Small intestine (tissue), 16 donors: ENCODE results near the gene XAGE2. TPM values are rescaled to one million over a fixed set of nuclear protein-coding genes. Genes with fewer than 3 reads are reported as not detected.
"Not testable (repeated sequence)": the region's sequence is repeated elsewhere in the genome, so short reads cannot be mapped to it uniquely, and the experiment has no call there.

Experiments used
- DNase-seq, 2 donors: peaks; one replicate each; pipeline versions ENCODE4 v3.0.0 to v3.0.0-alpha.2; 2013
- FAIRE-seq: peaks from 2 replicates; lab custom pipeline; 2012; peaks lifted over from hg19 to GRCh38; lab: Jason Lieb, UNC
- H3K27ac ChIP-seq, 3 donors: one replicate each; pipeline ENCODE4 v1.5.1; 2013; ENCODE audit warnings: low read length in 2 of 3, mild to moderate bottlenecking in 2 of 3, control low read depth in 1 of 3, inconsistent platforms in 1 of 3, low read depth in 1 of 3, moderate library complexity in 1 of 3
- H3K27me3 ChIP-seq, 3 donors: one replicate each; pipeline ENCODE4 v1.6.1; 2013; ENCODE audit warnings: low read length in 3 of 3, inconsistent platforms in 1 of 3; ENCODE audit not compliant: control insufficient read depth in 3 of 3, insufficient read depth in 3 of 3
- H3K36me3 ChIP-seq, 3 donors: one replicate each; pipeline ENCODE4 v1.6.1; 2013; ENCODE audit warnings: low read length in 3 of 3, inconsistent platforms in 1 of 3, low read depth in 1 of 3, mild to moderate bottlenecking in 1 of 3, moderate library complexity in 1 of 3; ENCODE audit not compliant: control insufficient read depth in 3 of 3, insufficient read depth in 2 of 3
- H3K4me1 ChIP-seq, 3 donors: one replicate each; pipeline ENCODE4 v1.6.1; 2013; ENCODE audit warnings: low read length in 2 of 3, inconsistent platforms in 1 of 3, low read depth in 1 of 3, mild to moderate bottlenecking in 1 of 3, moderate library complexity in 1 of 3; ENCODE audit not compliant: control insufficient read depth in 3 of 3, insufficient read depth in 2 of 3
- H3K4me3 ChIP-seq, 3 donors: one replicate each; pipeline ENCODE4 v1.5.1; 2013; ENCODE audit warnings: low read length in 3 of 3, control low read depth in 1 of 3, inconsistent platforms in 1 of 3, low read depth in 1 of 3, mild to moderate bottlenecking in 1 of 3, moderate library complexity in 1 of 3
- H3K9me3 ChIP-seq, 2 donors: one replicate each; pipeline ENCODE4 v1.6.1; 2013; ENCODE audit warnings: low read depth in 1 of 2, low read length in 1 of 2; ENCODE audit not compliant: control insufficient read depth in 2 of 2, insufficient read depth in 1 of 2
- WGBS, 3 donors: extraction: QIAGEN DNeasy Blood & Tissue Kit; methylation state at CpG; one replicate each; pipeline ENCODE4 v1.1.7; 2013; 5-methylcytosine and 5-hydroxymethylcytosine counted together
- long read RNA-seq, 10 donors: transcript quantifications; one replicate each; lab custom pipeline, GENCODE V29; 2026
- polyA plus RNA-seq, 4 donors: library from polyadenylated mRNA; stranded (reverse) in 3 of 4; unstranded in 1 of 4; fragments of 200-250 nt in 3 of 4; fragments of 120-200 nt in 1 of 4; gene quantifications; one replicate each; pipeline versions ENCODE4 v1.2.1 to v1.2.3, GENCODE V29; 2013
- donor health status: healthy with polysubstance abuse.
- donor health status: control.
- donor health status: control.
- donor health status: Bipolar disorder and iron deficiency.
- donor health status: healthy.

The XAGE2 gene
- 1 to 10 TPM in 1 of 4 donors, not detected in 3; 1.6 TPM for polyA plus RNA-seq
- long read RNA-seq, donor 1, result 0 reads
- long read RNA-seq, donor 2, result 0 reads
- long read RNA-seq, donor 3, result 0 reads
- long read RNA-seq, donor 4, result 0 reads
- long read RNA-seq, donor 5, result 0 reads
- long read RNA-seq, donor 6, result 0 reads
- long read RNA-seq, donor 7, result 0 reads
- long read RNA-seq, donor 8, result 0 reads
- long read RNA-seq, donor 9, result 0 reads
- long read RNA-seq, donor 10, result 0 reads

- no peak within 1 kb of the TSS for H3K27ac ChIP-seq
- H3K36me3 ChIP-seq, result no peaks in the 10 kb centered on the region
- no peaks in the 10 kb centered on the region for H3K9me3 ChIP-seq
- WGBS, 3 donors, result 77 to 81% (median 80%) methylated on average over 19 of the region's 19 CpGs
- H3K4me1 ChIP-seq, result no peaks in the 10 kb centered on the region
- FAIRE-seq, result no peak
- DNase-seq, result no peak
- H3K4me3 ChIP-seq, result no peak within 1 kb of the TSS
- no peaks in the 10 kb centered on the region for H3K27me3 ChIP-seq
These were observed at the start of gene XAGE2 for GRCh38 chrX:52368368-52369055. TSS of gene XAGE2 (plus strand) at chrX:52369021. CDS start at chrX:52370015, 994 bp downstream.

- H3K4me1 ChIP-seq, result no peaks in the 10 kb centered on the region
- DNase-seq (no peak), FAIRE-seq (no peak)
- 63 to 81% (median 74%) methylated on average over 4 of the region's 4 CpGs for WGBS, 3 donors
- no peaks in the 10 kb centered on the region for H3K27me3 ChIP-seq
- no peak overlapping the region for H3K4me3 ChIP-seq
- H3K36me3 ChIP-seq, result no peaks in the 10 kb centered on the region
- no peaks in the 10 kb centered on the region for H3K9me3 ChIP-seq
- H3K27ac ChIP-seq, result no peak overlapping the region
These were observed 31.4 kb upstream of the XAGE2 start for GRCh38 chrX:52337410-52337809.

- Histone ChIP-seq H3K4me1 (no peaks in the 10 kb centered on the region), H3K27me3 (no peaks in the 10 kb centered on the region), H3K9me3 (no peaks in the 10 kb centered on the region), H3K27ac (no peak overlapping the region), H3K36me3 (no peaks in the 10 kb centered on the region), H3K4me3 (no peak overlapping the region)
- FAIRE-seq, result no peak
- DNase-seq, result no peak
These were observed 27.3 kb upstream of the XAGE2 start for GRCh38 chrX:52341493-52341892.

- FAIRE-seq, H3K4me1 ChIP-seq, H3K4me3 ChIP-seq, DNase-seq, H3K36me3 ChIP-seq, H3K27me3 ChIP-seq, H3K9me3 ChIP-seq, H3K27ac ChIP-seq: not testable (repeated sequence)
- 77 to 84% (median 81%) methylated on average over 6 of the region's 6 CpGs for WGBS, 3 donors
These were observed 25.7 kb upstream of the XAGE2 start for GRCh38 chrX:52343131-52343530.

- peak; percentile 26 to 57 for DNase-seq
- not testable (repeated sequence) for FAIRE-seq, H3K4me1 ChIP-seq, H3K27ac ChIP-seq, H3K9me3 ChIP-seq, H3K4me3 ChIP-seq, H3K36me3 ChIP-seq, H3K27me3 ChIP-seq
- 4 to 23% (median 12%) methylated on average over 3 to 4 of the region's 4 CpGs for WGBS, 3 donors
These were observed 23.4 kb upstream of the XAGE2 start for GRCh38 chrX:52345402-52345801.

GRCh38 chrX:52346174-52347165 lies 22.4 kb upstream of the XAGE2 start:
- Histone ChIP-seq H3K27ac (no peak overlapping the region), H3K4me1 (no peaks in the 10 kb centered on the region), H3K4me3 (no peak overlapping the region), H3K27me3 (no peaks in the 10 kb centered on the region), H3K36me3 (no peaks in the 10 kb centered on the region), H3K9me3 (no peaks in the 10 kb centered on the region)
- WGBS, 3 donors, result 58 to 83% (median 81%) methylated on average over 8 of the region's 8 CpGs
- FAIRE-seq (peak; percentile 62), DNase-seq (no peak)

GRCh38 chrX:52349681-52350080 lies 19.1 kb upstream of the XAGE2 start:
- H3K27me3 ChIP-seq, result no peaks in the 10 kb centered on the region
- H3K4me3 ChIP-seq, result no peak overlapping the region
- DNase-seq (no peak), FAIRE-seq (no peak)
- H3K36me3 ChIP-seq, result no peaks in the 10 kb centered on the region
- WGBS, 3 donors, result 77 to 90% (median 85%) methylated on average over 6 of the region's 6 CpGs
- no peaks in the 10 kb centered on the region for H3K9me3 ChIP-seq
- no peaks in the 10 kb centered on the region for H3K4me1 ChIP-seq
- H3K27ac ChIP-seq, result no peak overlapping the region

GRCh38 chrX:52352551-52352950 lies 16.3 kb upstream of the XAGE2 start:
- WGBS, 3 donors, result 41 to 79% (median 69%) methylated on average over 1 of the region's 1 CpG
- Histone ChIP-seq H3K9me3 (no peaks in the 10 kb centered on the region), H3K4me3 (no peak overlapping the region), H3K4me1 (no peaks in the 10 kb centered on the region), H3K36me3 (no peaks in the 10 kb centered on the region), H3K27me3 (no peaks in the 10 kb centered on the region), H3K27ac (no peak overlapping the region)
- DNase-seq (no peak), FAIRE-seq (no peak)
